H9 (cell line): ENCODE measurements around the gene CHST15. TPM values are rescaled to one million over a fixed set of nuclear protein-coding genes. Genes with fewer than 3 reads are reported as not detected.

Experiments used
- DNase-seq: peaks from one replicate; pipeline ENCODE4 v3.0.0-alpha.2; 2017
- H2AFZ ChIP-seq: one replicate; pipeline ENCODE4 v1.6.1; 2013; ENCODE audit warnings: mild to moderate bottlenecking, low read length, control low read depth, moderate library complexity
- H2AK5ac ChIP-seq: 2 replicates; pipeline ENCODE4 v1.6.1; 2013; ENCODE audit warnings: low read length, control low read depth, mixed read lengths; ENCODE audit not compliant: insufficient read length
- H2BK120ac ChIP-seq: one replicate; pipeline ENCODE4 v1.6.1; 2013; ENCODE audit warnings: low read depth, mild to moderate bottlenecking, low read length, control low read depth, inconsistent platforms; ENCODE audit not compliant: poor library complexity, severe bottlenecking
- H2BK12ac ChIP-seq: 2 replicates; pipeline ENCODE4 v1.6.1; 2013; ENCODE audit warnings: low read length, control low read depth, mixed read lengths, low read depth; ENCODE audit not compliant: insufficient read length
- H2BK15ac ChIP-seq: 2 replicates; pipeline ENCODE4 v1.6.1; 2013; ENCODE audit warnings: low read depth, low read length, control low read depth
- H2BK20ac ChIP-seq: one replicate; pipeline ENCODE4 v1.6.1; 2013; ENCODE audit warnings: low read depth, mild to moderate bottlenecking, low read length, control low read depth, inconsistent platforms; ENCODE audit not compliant: poor library complexity, severe bottlenecking
- H2BK5ac ChIP-seq: 2 replicates; pipeline ENCODE4 v1.6.1; 2013; ENCODE audit warnings: low read length, control low read depth, mixed read lengths; ENCODE audit not compliant: insufficient read length
- H3K14ac ChIP-seq: 2 replicates; pipeline ENCODE4 v1.6.1; 2013; ENCODE audit warnings: low read length, control low read depth; ENCODE audit not compliant: insufficient read depth
- H3K18ac ChIP-seq: 2 replicates; pipeline ENCODE4 v1.6.1; 2013; ENCODE audit warnings: low read depth, mild to moderate bottlenecking, mixed read lengths, low read length, control low read depth; ENCODE audit not compliant: insufficient read length
- H3K23ac ChIP-seq: 2 replicates; pipeline ENCODE4 v1.6.1; 2013; ENCODE audit warnings: low read length, control low read depth, mixed read lengths, low read depth; ENCODE audit not compliant: insufficient read length
- H3K23me2 ChIP-seq: 2 replicates; pipeline ENCODE4 v1.6.1; 2013; ENCODE audit warnings: low read depth, mild to moderate bottlenecking, mixed read lengths, low read length, control low read depth; ENCODE audit not compliant: insufficient read length, poor library complexity, severe bottlenecking
- H3K27ac ChIP-seq: 2 replicates; pipeline ENCODE4 v1.5.1; 2013; ENCODE audit warnings: low read length, control low read depth, mixed read lengths, low read depth; ENCODE audit not compliant: insufficient read length
- H3K27me3 ChIP-seq: 2 replicates; pipeline ENCODE4 v1.6.1; 2013; ENCODE audit warnings: low read length, control low read depth, inconsistent platforms; ENCODE audit not compliant: insufficient read depth
- H3K4ac ChIP-seq: 2 replicates; pipeline ENCODE4 v1.6.1; 2013; ENCODE audit warnings: low read depth, mild to moderate bottlenecking, control low read depth, inconsistent platforms, low read length, moderate library complexity
- H3K4me1 ChIP-seq: 2 replicates; pipeline ENCODE4 v1.6.1; 2013; ENCODE audit warnings: low read length, control low read depth, inconsistent platforms; ENCODE audit not compliant: insufficient read depth
- H3K4me2 ChIP-seq: 2 replicates; pipeline ENCODE4 v1.6.1; 2013; ENCODE audit warnings: low read length, control low read depth, mixed read lengths; ENCODE audit not compliant: insufficient read length, insufficient read depth
- H3K56ac ChIP-seq: 2 replicates; pipeline ENCODE4 v1.6.1; 2013; ENCODE audit warnings: low read depth, mild to moderate bottlenecking, mixed read lengths, low read length, control low read depth; ENCODE audit not compliant: insufficient read length
- H3K79me1 ChIP-seq: 2 replicates; pipeline ENCODE4 v1.6.1; 2013; ENCODE audit warnings: low read depth, mild to moderate bottlenecking, moderate library complexity, low read length, control low read depth, inconsistent platforms; ENCODE audit not compliant: insufficient read depth, poor library complexity, severe bottlenecking
- H3K79me2 ChIP-seq: 2 replicates; pipeline ENCODE4 v1.6.1; 2013; ENCODE audit warnings: low read length, control low read depth, inconsistent platforms; ENCODE audit not compliant: insufficient read depth
- H3K9ac ChIP-seq: 2 replicates; pipeline ENCODE4 v1.6.1; 2013; ENCODE audit warnings: low read length, control low read depth, mixed read lengths; ENCODE audit not compliant: insufficient read length; ENCODE audit errors: extremely low read depth
- H3K9me3 ChIP-seq: one replicate; pipeline ENCODE4 v1.6.1; 2013; ENCODE audit warnings: low read depth, low read length, inconsistent platforms; ENCODE audit not compliant: control insufficient read depth
- H3T11ph ChIP-seq: one replicate; pipeline ENCODE4 v1.6.1; 2013; ENCODE audit warnings: mild to moderate bottlenecking, low read length, control low read depth, inconsistent platforms
- H4K20me1 ChIP-seq: one replicate; pipeline ENCODE4 v1.6.1; 2013; ENCODE audit not compliant: control insufficient read depth, insufficient read length, insufficient read depth
- H4K5ac ChIP-seq: 2 replicates; pipeline ENCODE4 v1.6.1; 2013; ENCODE audit warnings: low read depth, mild to moderate bottlenecking, mixed read lengths, low read length, control low read depth; ENCODE audit not compliant: insufficient read length
- H4K8ac ChIP-seq: replicated peaks from 2 replicates; pipeline ENCODE4 v1.6.1; 2013; ENCODE audit warnings: low read length, control low read depth, mixed read lengths, low read depth; ENCODE audit not compliant: insufficient read length
- H4K91ac ChIP-seq: 2 replicates; pipeline ENCODE4 v1.6.1; 2013; ENCODE audit warnings: low read depth, mild to moderate bottlenecking, moderate library complexity, mixed read lengths, low read length, control low read depth; ENCODE audit not compliant: insufficient read length
- H3K27ac Mint-ChIP-seq, 3 experiments: 2 replicates in 2 of 3; 3 replicates in 1 of 3; pipeline ENCODE4 v1.8.0; 2020 to 2021; ENCODE audit warnings: mixed read lengths in 3 of 3, mild to moderate bottlenecking in 1 of 3, moderate library complexity in 1 of 3
- H3K27me3 Mint-ChIP-seq: 2 replicates; pipeline ENCODE4 v1.8.0; 2021; ENCODE audit warnings: low read depth, mild to moderate bottlenecking, moderate library complexity, mixed read lengths
- H3K36me3 Mint-ChIP-seq, 3 experiments: 2 replicates in 2 of 3; 3 replicates in 1 of 3; pipeline ENCODE4 v1.8.0; 2020 to 2021; ENCODE audit warnings: low read depth in 3 of 3, mixed read lengths in 3 of 3; ENCODE audit not compliant: insufficient read depth in 1 of 3
- H3K4me1 Mint-ChIP-seq, 2 experiments: 2 replicates each; pipeline ENCODE4 v1.8.0; 2020; ENCODE audit warnings: mixed read lengths in 2 of 2
- H3K4me3 Mint-ChIP-seq, 2 experiments: 2 replicates in 1 of 2; 3 replicates in 1 of 2; pipeline ENCODE4 v1.8.0; 2020 to 2021; ENCODE audit warnings: mild to moderate bottlenecking in 2 of 2, mixed read lengths in 2 of 2, moderate library complexity in 1 of 2
- H3K9me3 Mint-ChIP-seq, 2 experiments: 2 replicates in 1 of 2; 3 replicates in 1 of 2; pipeline ENCODE4 v1.8.0; 2020; ENCODE audit warnings: mild to moderate bottlenecking in 2 of 2, mixed read lengths in 2 of 2, moderate library complexity in 1 of 2
- CTCF ChIP-seq: fragments of 200-600 bp; sonication (generic); conservative IDR thresholded peaks from 3 replicates; pipeline ENCODE4 v1.8.0; 2021; ENCODE audit warnings: antibody characterized with exemption, mild to moderate bottlenecking
- WGBS: extraction: QIAGEN DNeasy Blood & Tissue Kit; methylation state at CpG from one replicate; pipeline ENCODE4 v1.1.7; 2013; ENCODE audit warnings: missing lambda C conversion rate, low lambda C conversion rate, mixed read lengths; ENCODE audit not compliant: insufficient read length; ENCODE audit errors: extremely low coverage; 5-methylcytosine and 5-hydroxymethylcytosine counted together
- total RNA-seq: library from RNA; stranded (reverse); gene quantifications from 2 replicates; pipeline ENCODE4 v1.2.1, GENCODE V29; 2021

Gene CHST15
- total RNA-seq, 1 experiment from 2014 or later, result 8.7 TPM

GRCh38 chr10:124126145-124126982, 33.0 kb upstream of the CHST15 start:
- no peak overlapping the region for H2AFZ ChIP-seq
- peaks cover 4% of the 10 kb centered on the region for H3K27me3 Mint-ChIP-seq

More at GRCh38 chr10:124126145-124126982, 33.0 kb upstream of the CHST15 start:
- no peak overlapping the region for H2AK5ac ChIP-seq
- no peak overlapping the region for H2BK12ac ChIP-seq
- H3K56ac ChIP-seq, result no peak overlapping the region
- no peak overlapping the region for H2BK5ac ChIP-seq
- no peak overlapping the region for H3K23ac ChIP-seq
- H3K23me2 ChIP-seq, result no peaks in the 10 kb centered on the region
- no peak overlapping the region for H3K27ac ChIP-seq
- H3K79me2 ChIP-seq, result no peaks in the 10 kb centered on the region
- no CpG with 5 or more reads among the region's 11 CpGs for WGBS
- no peaks in the 10 kb centered on the region for H4K20me1 ChIP-seq
- Mint-ChIP-seq H3K9me3 (no peaks in the 10 kb centered on the region), H3K4me3 (no peak overlapping the region), H3K36me3 (no peaks in the 10 kb centered on the region), H3K4me1 (peaks cover 0 to 7% of the 10 kb centered on the region in 2 experiments; a peak in 2 of 4 replicates), H3K27ac (no peak overlapping the region)
- H2BK15ac ChIP-seq, result no peak overlapping the region
- no peaks in the 10 kb centered on the region for H3K4me1 ChIP-seq
- H3T11ph ChIP-seq, result no peak overlapping the region
- no peak overlapping the region for H3K14ac ChIP-seq
- H4K8ac ChIP-seq, result no peak overlapping the region
- no peak overlapping the region for H4K91ac ChIP-seq
- no peak overlapping the region for H2BK120ac ChIP-seq
- H3K79me1 ChIP-seq, result no peaks in the 10 kb centered on the region
- H4K5ac ChIP-seq, result no peak overlapping the region
- no peak overlapping the region for H2BK20ac ChIP-seq
- no peak overlapping the region for H3K9ac ChIP-seq
- no peak overlapping the region for H3K4me2 ChIP-seq
- no peaks in the 10 kb centered on the region for H3K9me3 ChIP-seq
- H3K27me3 ChIP-seq, result no peaks in the 10 kb centered on the region
- no peak for DNase-seq
- TF ChIP-seq CTCF, result no peak
- no peak overlapping the region for H3K18ac ChIP-seq
- H3K4ac ChIP-seq, result no peak overlapping the region
